Esophagus squamous epithelium (tissue), 4 donors: ENCODE measurements around the gene CCDC85C.

Experiments
- POLR2A ChIP-seq, 4 donors: fragments of 450-650 bp; IDR thresholded peaks; one replicate each; pipeline ENCODE4 v1.6.1; 2017; ENCODE audit warnings: antibody characterized with exemption in 4 of 4, mild to moderate bottlenecking in 4 of 4, moderate library complexity in 3 of 4
- TF ChIP-seq, protein P1 (sequence below), 6 experiments: fragments of 450-650 bp in 4 of 6; fragments of 200-600 bp in 2 of 6; sonication (generic) in 2 of 6; IDR thresholded peaks; one replicate each; pipeline ENCODE4 v1.5.1; 2016 to 2019; ENCODE audit warnings: antibody characterized with exemption in 6 of 6, mild to moderate bottlenecking in 4 of 6, moderate library complexity in 4 of 6

DNA sequence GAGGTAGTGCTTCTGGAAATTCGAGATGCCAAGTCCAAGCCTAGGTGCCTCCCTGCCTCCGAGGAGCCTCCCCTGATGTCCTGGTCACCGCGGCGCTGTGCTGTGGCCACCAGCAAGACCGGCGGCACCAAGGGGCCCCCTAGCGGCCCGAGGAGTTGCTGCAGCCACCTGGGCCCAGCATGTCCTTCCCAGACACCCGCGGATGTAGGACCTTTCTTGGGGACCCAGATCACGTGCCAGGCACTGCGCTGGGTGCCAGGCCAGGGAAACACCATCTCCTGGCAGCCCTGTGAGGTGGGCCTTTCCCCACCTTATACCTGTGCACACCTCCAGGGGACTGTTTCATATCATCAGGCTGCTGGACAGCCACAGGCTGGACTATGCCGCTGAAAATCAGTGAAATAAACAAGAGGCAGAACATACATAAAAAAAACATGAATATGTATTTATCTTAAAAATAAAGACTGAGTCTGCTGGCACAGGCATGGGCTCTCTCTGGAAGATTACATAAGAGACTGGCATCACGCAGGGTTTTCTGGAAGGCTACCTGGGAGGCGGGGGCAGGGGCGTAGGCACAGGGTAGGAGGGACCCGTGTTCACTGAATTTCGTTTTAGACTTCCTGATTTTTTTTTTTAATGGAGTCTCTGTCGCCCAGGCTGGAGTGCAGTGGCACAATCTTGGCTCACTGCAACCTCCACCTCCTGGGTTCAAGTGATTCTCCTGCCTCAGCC, 25.0 kb upstream of the CCDC85C start:
- TF ChIP-seq, protein P1, sequence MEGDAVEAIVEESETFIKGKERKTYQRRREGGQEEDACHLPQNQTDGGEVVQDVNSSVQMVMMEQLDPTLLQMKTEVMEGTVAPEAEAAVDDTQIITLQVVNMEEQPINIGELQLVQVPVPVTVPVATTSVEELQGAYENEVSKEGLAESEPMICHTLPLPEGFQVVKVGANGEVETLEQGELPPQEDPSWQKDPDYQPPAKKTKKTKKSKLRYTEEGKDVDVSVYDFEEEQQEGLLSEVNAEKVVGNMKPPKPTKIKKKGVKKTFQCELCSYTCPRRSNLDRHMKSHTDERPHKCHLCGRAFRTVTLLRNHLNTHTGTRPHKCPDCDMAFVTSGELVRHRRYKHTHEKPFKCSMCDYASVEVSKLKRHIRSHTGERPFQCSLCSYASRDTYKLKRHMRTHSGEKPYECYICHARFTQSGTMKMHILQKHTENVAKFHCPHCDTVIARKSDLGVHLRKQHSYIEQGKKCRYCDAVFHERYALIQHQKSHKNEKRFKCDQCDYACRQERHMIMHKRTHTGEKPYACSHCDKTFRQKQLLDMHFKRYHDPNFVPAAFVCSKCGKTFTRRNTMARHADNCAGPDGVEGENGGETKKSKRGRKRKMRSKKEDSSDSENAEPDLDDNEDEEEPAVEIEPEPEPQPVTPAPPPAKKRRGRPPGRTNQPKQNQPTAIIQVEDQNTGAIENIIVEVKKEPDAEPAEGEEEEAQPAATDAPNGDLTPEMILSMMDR (IDR thresholded peaks at IDR 0.05): peak; percentile 75 to 99 (median 96)
- no peak for TF ChIP-seq POLR2A (IDR thresholded peaks at IDR 0.05)
